ENCODE data around the gene SALL1. TPM values are rescaled to one million over a fixed set of nuclear protein-coding genes. Genes with fewer than 3 reads are reported as not detected.

The SALL1 gene
- total and polyA plus RNA-seq, 2 of the 13 experiments (the other 11 are each of a cell fraction or from before 2014, with no cell fraction given), result 6.6 to 12.3 TPM

GRCh38 chr16:51137097-51137496 is 14.0 kb downstream of the SALL1 start:
- no peak for FAIRE-seq
- no peak for ATAC-seq
- no peaks in the 10 kb centered on the region for H3K79me2 ChIP-seq (ENCODE audit: insufficient read depth, low read length)
- TF ChIP-seq ZNF781 (CRISPR knock-in tag; IDR thresholded peaks at IDR 0.05; ENCODE audit: borderline replicate concordance, not compliant biosample characterization) (no peak), AGO2 (optimal IDR thresholded peaks at IDR 0.05; ENCODE audit: low read depth, low read length) (peak; percentile 58)
- peaks cover 18% of the 10 kb centered on the region for H3K4me1 ChIP-seq (ENCODE audit: insufficient read depth, low read length)
- no peaks in the 10 kb centered on the region for H3K9me3 ChIP-seq (ENCODE audit: low read length)
- H4K20me1 ChIP-seq (ENCODE audit: insufficient read depth, low read length), result no peaks in the 10 kb centered on the region
- ChIA-PET CTCF (ENCODE audit: low intra/inter-chr PET ratio, low total read pairs) (no interaction called here), POLR2A (no interaction called here)
- no TSS peak for BruUV-seq (replicated peaks)
- DNase-seq (ENCODE audit: low spot score), result no peak
- no peak overlapping the region for H3K27ac ChIP-seq (ENCODE audit: extremely low read length, insufficient read depth, low read length)
- no peak overlapping the region for H3K4me3 ChIP-seq (replicated peaks in 1 of 3; ENCODE audit: insufficient read depth in 1 of 3, low read depth in 2 of 3, low read length in 3 of 3)
- in situ Hi-C loops (cut with HindIII; ENCODE audit: extremely low pct_ligation_motif_present, low pct_unique_long_range_greater_than_20kb) (no loop called here), intact Hi-C loops (cut with micrococcal nuclease; ENCODE audit: unreplicated experiment) (no loop called here)
- H3K4me2 ChIP-seq (ENCODE audit: low read depth, low read length), result no peak overlapping the region
- H3K9ac ChIP-seq (ENCODE audit: insufficient read depth, low read depth, low read length), result no peak overlapping the region
- WGBS (ENCODE audit: low lambda C conversion rate), result 96% methylated on average over 18 of the region's 18 CpGs
- no peaks in the 10 kb centered on the region for H3K27me3 ChIP-seq (ENCODE audit: control insufficient read depth in 1 of 2, insufficient read depth in 2 of 2, low read length in 2 of 2)
- no peak overlapping the region for H2AFZ ChIP-seq (ENCODE audit: low read length)
- peaks cover 20 to 48% of the 10 kb centered on the region in 2 experiments for H3K36me3 ChIP-seq (replicated peaks in 1 of 2; ENCODE audit: control insufficient read depth in 1 of 2, insufficient read depth in 2 of 2, low read length in 2 of 2)

- Histone ChIP-seq H2AFZ (ENCODE audit: low read length) (no peak overlapping the region), H3K9me3 (ENCODE audit: low read length) (no peaks in the 10 kb centered on the region), H3K4me2 (ENCODE audit: low read depth, low read length) (no peak overlapping the region), H4K20me1 (ENCODE audit: insufficient read depth, low read length) (no peaks in the 10 kb centered on the region), H3K27ac (ENCODE audit: extremely low read length, insufficient read depth, low read length) (no peak overlapping the region), H3K4me1 (ENCODE audit: insufficient read depth, low read length) (peaks cover 27% of the 10 kb centered on the region), H3K27me3 (ENCODE audit: control insufficient read depth in 1 of 2, insufficient read depth in 2 of 2, low read length in 2 of 2) (no peaks in the 10 kb centered on the region), H3K79me2 (ENCODE audit: insufficient read depth, low read length) (no peaks in the 10 kb centered on the region), H3K9ac (ENCODE audit: insufficient read depth, low read depth, low read length) (no peak overlapping the region), H3K36me3 (replicated peaks in 1 of 2; ENCODE audit: control insufficient read depth in 1 of 2, insufficient read depth in 2 of 2, low read length in 2 of 2) (peaks cover 9 to 30% of the 10 kb centered on the region in 2 experiments), H3K4me3 (replicated peaks in 1 of 3; ENCODE audit: insufficient read depth in 1 of 3, low read depth in 2 of 3, low read length in 3 of 3) (no peak overlapping the region)
- 95% methylated on average over 34 of the region's 34 CpGs for WGBS (ENCODE audit: low lambda C conversion rate)
- ChIA-PET CTCF (ENCODE audit: low intra/inter-chr PET ratio, low total read pairs) (no interaction called here), POLR2A (no interaction called here)
- no TSS peak for BruUV-seq (replicated peaks)
- ATAC-seq, result no peak
- no peak for DNase-seq (ENCODE audit: low spot score)
- intact Hi-C loops (cut with micrococcal nuclease; ENCODE audit: unreplicated experiment), result no loop called here
- TF ChIP-seq ZNF205 (CRISPR knock-in tag; IDR thresholded peaks at IDR 0.05) (no peak), POLR2G (IDR thresholded peaks at IDR 0.05; ENCODE audit: low read depth, low read length) (peak; percentile 24; the same call in 1 of the 2 replicates), ZBTB7B (CRISPR knock-in tag; IDR thresholded peaks at IDR 0.05) (no peak), ZNF333 (CRISPR knock-in tag; IDR thresholded peaks at IDR 0.05; ENCODE audit: borderline replicate concordance) (no peak), ZMAT3 (CRISPR knock-in tag; conservative IDR thresholded peaks at IDR 0.05) (no peak)
- TF ChIP-seq, protein P1, sequence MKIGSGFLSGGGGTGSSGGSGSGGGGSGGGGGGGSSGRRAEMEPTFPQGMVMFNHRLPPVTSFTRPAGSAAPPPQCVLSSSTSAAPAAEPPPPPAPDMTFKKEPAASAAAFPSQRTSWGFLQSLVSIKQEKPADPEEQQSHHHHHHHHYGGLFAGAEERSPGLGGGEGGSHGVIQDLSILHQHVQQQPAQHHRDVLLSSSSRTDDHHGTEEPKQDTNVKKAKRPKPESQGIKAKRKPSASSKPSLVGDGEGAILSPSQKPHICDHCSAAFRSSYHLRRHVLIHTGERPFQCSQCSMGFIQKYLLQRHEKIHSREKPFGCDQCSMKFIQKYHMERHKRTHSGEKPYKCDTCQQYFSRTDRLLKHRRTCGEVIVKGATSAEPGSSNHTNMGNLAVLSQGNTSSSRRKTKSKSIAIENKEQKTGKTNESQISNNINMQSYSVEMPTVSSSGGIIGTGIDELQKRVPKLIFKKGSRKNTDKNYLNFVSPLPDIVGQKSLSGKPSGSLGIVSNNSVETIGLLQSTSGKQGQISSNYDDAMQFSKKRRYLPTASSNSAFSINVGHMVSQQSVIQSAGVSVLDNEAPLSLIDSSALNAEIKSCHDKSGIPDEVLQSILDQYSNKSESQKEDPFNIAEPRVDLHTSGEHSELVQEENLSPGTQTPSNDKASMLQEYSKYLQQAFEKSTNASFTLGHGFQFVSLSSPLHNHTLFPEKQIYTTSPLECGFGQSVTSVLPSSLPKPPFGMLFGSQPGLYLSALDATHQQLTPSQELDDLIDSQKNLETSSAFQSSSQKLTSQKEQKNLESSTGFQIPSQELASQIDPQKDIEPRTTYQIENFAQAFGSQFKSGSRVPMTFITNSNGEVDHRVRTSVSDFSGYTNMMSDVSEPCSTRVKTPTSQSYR (CRISPR knock-in tag; IDR thresholded peaks at IDR 0.05; ENCODE audit: borderline replicate concordance), result no peak
- in situ Hi-C loops (cut with HindIII; ENCODE audit: extremely low pct_ligation_motif_present, low pct_unique_long_range_greater_than_20kb), result no loop called here
- no peak for FAIRE-seq
Measured at GRCh38 chr16:51134876-51135275, 16.2 kb downstream of the SALL1 start.

All from HepG2 (cell line).